Right renal pelvis (tissue), 4 donors: Measurements from ENCODE around the gene TIGD7. TPM values are rescaled to one million over a fixed set of nuclear protein-coding genes. Genes with fewer than 3 reads are reported as not detected.
"Not testable (repeated sequence)": the region's sequence is repeated elsewhere in the genome, so short reads cannot be mapped to it uniquely, and the experiment has no call there.

Experiments
- DNase-seq, 4 donors: peaks; one replicate each; pipeline ENCODE4 v3.0.0-alpha.2; 2013; ENCODE audit warnings: low read depth in 4 of 4, low spot score in 3 of 4, missing footprints in 1 of 4
- polyA plus RNA-seq, 4 donors: library from polyadenylated mRNA; unstranded; fragments of 120-200 nt; gene quantifications; one replicate each; pipeline ENCODE4 v1.2.1, GENCODE V29; 2013; ENCODE audit not compliant: insufficient read length in 4 of 4

Gene TIGD7
- polyA plus RNA-seq, 4 donors: 11.8 to 14.6 (median 12.8) TPM

- DNase-seq: peak; percentile 91 to 96 (median 96)
These were observed 22.3 kb downstream of the TIGD7 start, which contains the start of gene ZNF263 for GRCh38 chr16:3282730-3283542. TSS of gene ZNF263 (plus strand) at chr16:3283491. CDS start at chr16:3283819, 328 bp downstream.

- no peak for DNase-seq
These were observed 23.0 kb downstream of the TIGD7 start for GRCh38 chr16:3282103-3282729.

- no peak for DNase-seq
These were observed 23.9 kb downstream of the TIGD7 start for GRCh38 chr16:3281222-3281820.

- no peak for DNase-seq
These were observed 28.6 kb downstream of the TIGD7 start for GRCh38 chr16:3276679-3277078.

- no peak for DNase-seq
These were observed 30.3 kb downstream of the TIGD7 start for GRCh38 chr16:3274947-3275346.

GRCh38 chr16:3274490-3274889, 30.7 kb downstream of the TIGD7 start:
- peak in 1 of 4 donors; percentile 8 for DNase-seq

- DNase-seq: not testable (repeated sequence)
These were observed 33.9 kb downstream of the TIGD7 start for GRCh38 chr16:3271281-3271680.

- DNase-seq: not testable (repeated sequence)
These were observed 34.5 kb downstream of the TIGD7 start for GRCh38 chr16:3270718-3271117.

- no peak for DNase-seq
These were observed 36.9 kb downstream of the TIGD7 start for GRCh38 chr16:3268294-3268693.

GRCh38 chr16:3266873-3267537, 38.2 kb downstream of the TIGD7 start:
- DNase-seq: no peak

GRCh38 chr16:3264137-3265036, 40.8 kb downstream of the TIGD7 start:
- DNase-seq: peak; percentile 90 to 95 (median 93)

- DNase-seq: no peak
These were observed 42.7 kb downstream of the TIGD7 start for GRCh38 chr16:3262517-3262916.

- DNase-seq: no peak
These were observed 45.4 kb downstream of the TIGD7 start for GRCh38 chr16:3259836-3260235.

GRCh38 chr16:3256866-3257465, 48.3 kb downstream of the TIGD7 start:
- no peak for DNase-seq

- no peak for DNase-seq
These were observed 48.9 kb downstream of the TIGD7 start, which contains the start of gene MEFV for GRCh38 chr16:3256146-3256865. TSS of gene MEFV (minus strand) at chr16:3256633. CDS start at chr16:3256587, 46 bp downstream.

- no peak for DNase-seq
These were observed 50.9 kb downstream of the TIGD7 start for GRCh38 chr16:3254309-3254708.

- DNase-seq: no peak
These were observed 52.3 kb downstream of the TIGD7 start for GRCh38 chr16:3252967-3253366.

- DNase-seq: no peak
These were observed 55.8 kb downstream of the TIGD7 start for GRCh38 chr16:3249451-3249850.

- DNase-seq: no peak
These were observed 56.2 kb downstream of the TIGD7 start for GRCh38 chr16:3249020-3249419.
